GM12892 (cell line): Measurements from ENCODE around the gene AGBL5.

Experiments used
- DNase-seq: peaks from one replicate; pipeline ENCODE4 v3.0.0; 2011; ENCODE audit not compliant: insufficient read length
- FAIRE-seq: peaks from 2 replicates; lab custom pipeline; 2011; peaks lifted over from hg19 to GRCh38; lab: Jason Lieb, UNC
- POLR2A ChIP-seq: IDR thresholded peaks from 2 replicates; pipeline ENCODE4 v1.6.1; 2011; ENCODE audit warnings: low read depth, low read length, control low read depth
- POLR2AphosphoS5 ChIP-seq: IDR thresholded peaks from 2 replicates; pipeline ENCODE4 v1.6.1; 2011; ENCODE audit warnings: low read depth, low read length, control low read depth
- TAF1 ChIP-seq: IDR thresholded peaks from 2 replicates; pipeline ENCODE4 v1.6.1; 2011; ENCODE audit warnings: low read depth, mild to moderate bottlenecking, control low read depth, low read length, borderline replicate concordance

AGBL5 gene

DNA sequence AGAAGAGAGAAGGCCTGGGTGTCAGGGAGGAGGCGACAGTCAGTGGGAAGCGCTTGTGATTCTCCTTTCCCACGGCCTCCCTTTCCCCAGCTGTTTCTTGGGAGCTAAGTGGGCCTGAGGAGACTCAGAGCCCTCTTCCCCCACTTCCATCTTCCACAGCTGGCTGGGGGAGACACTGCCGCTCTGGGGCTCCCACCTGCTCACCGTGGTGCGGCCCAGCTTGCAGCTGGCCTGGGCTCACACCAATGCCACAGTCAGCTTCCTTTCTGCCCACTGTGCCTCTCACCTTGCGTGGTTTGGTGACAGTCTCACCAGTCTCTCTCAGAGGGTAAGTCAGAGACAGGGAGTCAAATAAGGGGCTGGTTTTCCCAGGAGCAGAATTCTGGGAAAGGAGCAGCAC lies 11.6 kb upstream of the AGBL5 start:
- no peak for DNase-seq
- TF ChIP-seq POLR2A = no peak
- no peak for FAIRE-seq

DNA sequence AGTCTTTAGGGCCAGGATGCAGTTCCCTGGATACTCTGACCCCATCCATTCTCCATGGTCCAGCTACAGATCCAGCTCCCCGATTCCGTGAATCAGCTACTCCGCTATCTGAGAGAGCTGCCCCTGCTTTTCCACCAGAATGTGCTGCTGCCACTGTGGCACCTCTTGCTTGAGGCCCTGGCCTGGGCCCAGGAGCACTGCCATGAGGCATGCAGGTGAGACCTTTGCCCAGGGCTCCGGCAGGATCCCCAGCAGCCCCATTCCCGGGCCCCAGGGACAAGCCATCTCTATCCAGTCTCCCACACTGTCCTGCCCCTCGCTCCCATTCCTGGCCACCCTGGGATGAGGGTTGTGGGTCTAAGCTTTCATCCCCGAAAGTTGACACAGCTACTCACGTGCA lies 11.2 kb upstream of the AGBL5 start:
- TF ChIP-seq TAF1 = no peak
- TF ChIP-seq POLR2AphosphoS5 = no peak
- TF ChIP-seq POLR2A = no peak
- DNase-seq (no peak), FAIRE-seq (no peak)

DNA sequence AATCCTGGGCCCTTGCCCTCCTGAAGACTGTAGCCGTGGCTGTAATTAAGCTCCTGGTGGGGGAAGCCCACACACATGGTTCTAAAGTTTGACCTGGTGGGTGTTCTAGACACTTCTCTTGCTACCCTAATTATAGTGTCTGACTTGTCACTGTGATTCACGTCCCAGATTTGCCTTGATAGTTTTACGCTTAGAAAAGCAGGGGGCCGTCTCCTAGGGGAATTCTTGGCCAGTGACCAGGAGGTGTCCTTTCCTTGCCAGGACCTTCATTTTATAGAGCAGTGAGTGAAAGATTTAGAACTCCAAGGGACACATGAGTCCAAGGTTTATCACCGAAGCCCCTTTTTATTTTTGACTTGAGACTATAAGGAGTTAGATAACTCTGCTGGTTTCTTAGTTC lies 9.7 kb upstream of the AGBL5 start:
- DNase-seq = no peak
- FAIRE-seq = no peak
- TF ChIP-seq POLR2A (no peak), POLR2AphosphoS5 (no peak), TAF1 (no peak)

DNA sequence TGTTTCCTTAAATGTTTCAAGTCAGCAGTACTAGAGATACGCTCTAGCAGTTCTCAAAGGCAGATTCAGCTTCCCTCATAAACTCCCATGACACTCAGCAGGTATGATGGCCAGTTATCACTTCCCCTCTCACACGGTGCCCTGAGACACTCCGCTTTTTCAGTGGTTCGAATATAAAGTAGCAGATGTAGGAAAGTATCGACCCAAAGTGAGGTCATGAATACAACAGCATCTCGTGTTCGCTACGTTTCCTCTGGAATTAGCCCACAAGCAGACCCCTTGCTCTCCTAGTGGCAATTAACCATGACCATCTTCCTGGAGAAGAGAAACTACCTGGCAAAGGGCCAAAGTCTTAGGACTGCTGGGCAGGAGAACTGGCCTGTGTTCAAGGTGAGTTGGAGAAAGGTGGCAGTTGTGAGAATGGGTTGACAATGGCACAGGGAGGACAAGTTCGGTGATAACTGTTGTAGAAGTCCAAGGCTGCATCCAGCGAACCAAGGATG lies 9.3 kb upstream of the AGBL5 start:
- no peak for DNase-seq
- TF ChIP-seq POLR2AphosphoS5 (no peak), POLR2A (0 out of 2 replicates have a peak, but pooled peaks have one; percentile 13), TAF1 (no peak)
- peak; percentile 89 for FAIRE-seq

DNA sequence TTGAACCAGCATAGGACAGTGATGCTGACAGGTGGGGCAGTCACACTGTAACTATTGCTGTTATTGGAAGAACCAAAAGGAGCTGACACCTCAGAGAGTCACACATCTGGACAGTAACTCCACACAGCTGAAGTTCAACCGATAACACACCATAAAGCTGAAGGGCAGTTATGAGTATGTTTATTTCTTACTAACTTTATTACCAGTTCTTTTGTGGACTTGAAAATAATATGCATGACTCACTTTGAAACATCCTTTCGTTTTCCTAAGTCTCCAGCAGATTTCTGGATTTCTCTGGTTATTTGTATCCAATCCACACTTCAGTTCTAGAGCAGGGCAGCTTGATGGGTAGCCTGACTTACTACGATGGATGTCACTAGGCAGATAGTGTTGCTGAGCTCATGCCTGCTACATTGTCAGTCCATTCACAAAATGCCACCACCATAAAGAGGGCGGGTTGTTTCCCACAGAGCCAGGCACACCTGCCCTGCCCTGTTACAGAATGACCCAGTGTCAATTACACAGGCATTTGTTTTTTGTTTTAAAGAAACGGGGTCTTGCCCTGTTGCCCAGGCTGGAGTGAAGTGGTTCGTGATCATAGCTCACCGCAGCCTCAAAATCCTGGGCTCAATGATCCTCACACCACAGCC lies 8.4 kb upstream of the AGBL5 start:
- no peak for DNase-seq
- no peak for FAIRE-seq
- TF ChIP-seq POLR2A (no peak), POLR2AphosphoS5 (no peak), TAF1 (no peak)

DNA sequence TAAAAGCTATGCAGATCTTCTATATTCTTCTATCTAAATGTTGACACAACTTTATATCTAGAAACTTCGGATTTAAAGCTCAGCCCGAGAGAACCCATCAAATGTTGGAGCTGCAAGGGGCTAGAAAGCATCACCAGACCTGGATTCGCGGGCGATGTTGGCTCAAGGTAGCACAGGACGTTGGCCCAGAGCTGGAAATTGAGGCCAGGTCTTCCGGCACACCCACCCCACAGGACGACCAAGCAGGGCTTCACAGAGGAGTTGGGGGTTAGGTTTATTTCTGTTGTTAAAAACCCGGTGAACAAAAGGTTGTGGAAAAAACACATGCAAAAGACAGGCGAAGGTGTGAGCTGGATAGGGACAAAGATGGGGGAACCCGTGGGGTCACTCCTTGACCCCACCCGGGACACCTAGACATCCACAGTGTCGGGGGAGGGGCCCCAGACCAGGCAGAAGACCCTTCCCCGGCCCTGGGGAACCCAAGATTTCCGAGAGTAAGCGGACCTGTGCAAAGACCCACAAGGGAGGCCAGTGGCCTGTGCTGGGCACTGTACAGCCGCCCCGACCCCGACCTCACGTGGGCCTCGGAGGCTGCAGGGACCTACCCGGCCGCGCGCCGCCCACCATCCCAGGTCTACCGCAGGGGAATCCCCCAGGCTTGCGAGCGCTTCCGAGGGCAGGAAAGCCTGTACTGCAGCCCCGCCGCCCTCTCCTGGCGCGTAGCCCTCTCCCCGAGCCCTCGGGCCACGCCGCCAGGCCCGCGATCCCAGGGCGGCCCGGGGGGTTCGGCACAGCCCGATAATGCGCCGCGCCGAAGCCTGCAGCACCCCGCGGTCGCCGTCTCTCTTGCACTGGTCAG lies 1.8 kb upstream of the AGBL5 start:
- TF ChIP-seq POLR2A = no peak
- no peak for TF ChIP-seq POLR2AphosphoS5
- TF ChIP-seq TAF1 = no peak
- peak; percentile 17 for FAIRE-seq
- peak; percentile 80 for DNase-seq

DNA sequence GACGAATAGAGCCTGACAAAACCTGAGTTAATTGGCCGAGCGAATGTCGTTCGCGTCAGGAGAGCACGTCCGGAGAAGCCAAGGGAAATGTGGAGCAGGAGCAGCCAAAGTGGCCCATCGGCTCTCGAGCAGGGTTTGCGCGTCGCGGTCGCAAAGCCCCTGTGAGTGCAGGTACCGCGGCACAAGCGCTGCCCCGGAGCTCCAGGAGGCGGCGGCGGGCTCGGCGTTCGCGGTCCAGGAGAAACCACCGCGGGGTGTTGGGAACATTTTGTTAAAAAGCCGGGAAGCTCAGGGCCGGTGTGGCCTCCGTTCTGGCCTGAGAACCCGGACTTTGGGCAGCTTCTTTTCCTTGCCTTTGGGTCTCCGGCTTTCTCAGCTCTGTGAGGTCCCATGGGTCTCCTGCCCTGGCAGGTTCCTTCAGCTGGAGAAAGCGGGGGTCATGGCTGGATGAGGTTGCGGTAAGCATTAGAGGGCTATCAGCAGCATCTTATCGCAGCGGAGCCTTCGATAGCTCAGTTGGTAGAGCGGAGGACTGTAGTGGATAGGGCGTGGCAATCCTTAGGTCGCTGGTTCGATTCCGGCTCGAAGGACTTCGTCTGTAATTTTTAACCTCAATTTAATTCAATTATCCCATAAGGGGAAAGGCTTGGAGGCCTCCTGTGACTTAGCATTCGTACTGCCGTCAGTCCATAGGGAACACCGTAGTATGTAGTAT lies 1.0 kb upstream of the AGBL5 start:
- peak; percentile 83 for DNase-seq
- TF ChIP-seq POLR2A (no peak; the same call in 1 of the 2 replicates), POLR2AphosphoS5 (no peak), TAF1 (no peak)
- peak; percentile 88 for FAIRE-seq

DNA sequence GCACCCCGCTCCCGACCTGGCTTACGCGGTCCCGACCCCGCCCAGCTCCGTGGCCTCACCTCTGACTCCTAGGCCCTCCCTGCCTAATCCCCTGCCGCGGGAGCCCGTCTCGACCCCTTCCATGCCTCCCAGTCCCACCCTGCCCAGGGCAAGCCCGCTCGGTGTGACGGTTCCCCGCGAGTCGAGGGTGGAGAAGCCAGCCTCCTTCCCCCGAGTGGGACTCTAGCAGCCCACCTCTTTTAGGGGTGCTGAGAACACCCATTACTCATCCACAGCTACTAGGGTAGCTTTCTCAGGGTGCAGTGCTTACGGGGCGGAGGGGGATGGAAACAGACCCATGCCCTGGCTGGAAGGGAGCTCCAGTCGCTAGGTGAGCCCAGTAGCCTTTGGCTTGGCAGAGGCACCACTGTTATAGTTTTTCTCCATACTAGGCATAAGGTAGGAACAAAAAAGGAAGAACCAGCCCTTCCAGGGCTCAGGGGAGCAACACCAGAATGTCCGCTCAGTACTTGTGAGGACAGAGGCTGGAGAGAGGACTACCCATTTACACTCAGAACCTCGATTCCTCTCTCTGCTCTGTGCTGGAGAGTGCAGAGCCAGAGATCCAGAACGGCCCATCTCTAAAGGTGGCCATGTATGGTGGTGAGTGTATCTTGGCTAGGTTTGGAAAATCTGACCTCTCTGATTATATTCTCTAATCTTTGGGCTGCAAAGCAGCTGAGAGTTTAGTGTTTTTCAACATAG lies 606 bp downstream of the AGBL5 start:
- FAIRE-seq (no peak), DNase-seq (no peak)
- TF ChIP-seq TAF1 (no peak), POLR2A (no peak), POLR2AphosphoS5 (no peak)

DNA sequence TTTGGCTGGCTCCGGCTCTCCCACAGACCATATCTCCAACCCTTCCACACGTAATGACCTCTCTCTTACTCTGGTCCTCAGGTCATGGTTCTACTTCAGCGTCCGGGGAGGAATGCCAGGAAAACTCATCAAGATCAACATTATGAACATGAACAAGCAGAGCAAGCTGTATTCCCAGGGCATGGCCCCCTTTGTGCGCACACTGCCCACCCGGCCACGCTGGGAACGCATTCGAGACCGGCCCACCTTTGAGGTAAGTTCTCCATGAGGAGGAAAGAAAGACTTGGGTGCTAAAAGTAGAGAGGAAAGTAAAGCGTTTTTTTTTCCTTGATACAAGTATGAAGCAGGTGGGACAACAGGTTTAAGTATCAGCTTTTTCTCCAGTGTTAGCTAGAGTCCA lies 1.9 kb downstream of the AGBL5 start:
- DNase-seq (no peak), FAIRE-seq (no peak)
- TF ChIP-seq TAF1 (no peak), POLR2AphosphoS5 (no peak), POLR2A (no peak)

DNA sequence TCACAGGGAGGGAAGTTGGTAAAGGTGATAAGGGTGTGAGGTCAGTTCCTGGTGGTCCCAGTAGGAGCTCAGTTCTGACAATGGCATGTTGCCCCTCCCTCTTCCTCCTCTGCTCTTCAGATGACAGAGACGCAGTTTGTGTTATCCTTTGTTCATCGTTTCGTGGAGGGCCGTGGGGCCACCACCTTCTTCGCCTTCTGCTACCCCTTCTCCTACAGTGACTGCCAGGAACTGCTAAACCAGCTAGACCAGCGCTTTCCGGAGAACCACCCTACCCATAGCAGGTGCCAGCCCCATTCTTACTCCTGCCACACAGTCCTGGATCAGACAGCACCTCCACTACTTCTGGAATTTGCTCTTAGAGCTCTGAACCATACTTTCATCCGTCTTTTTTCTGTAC lies 2.3 kb downstream of the AGBL5 start:
- no peak for FAIRE-seq
- no peak for TF ChIP-seq POLR2AphosphoS5
- no peak for DNase-seq

DNA sequence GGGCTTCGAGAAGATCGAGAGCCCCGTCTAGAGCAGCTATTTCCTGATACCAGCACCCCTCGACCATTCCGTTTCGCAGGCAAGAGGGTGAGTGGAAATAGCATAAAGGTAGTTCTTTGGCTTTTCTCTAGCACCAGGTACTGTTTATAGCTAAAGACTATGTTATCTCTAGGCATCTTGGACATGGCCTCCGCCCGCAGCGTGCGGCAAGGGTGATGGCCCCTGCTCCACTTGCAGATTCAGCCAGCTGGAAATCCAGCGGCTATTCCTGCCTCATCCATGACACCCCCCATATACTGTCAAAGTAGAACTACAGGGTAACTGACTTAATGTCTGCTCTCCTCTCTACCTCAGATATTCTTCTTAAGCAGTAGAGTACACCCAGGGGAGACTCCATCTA lies 3.3 kb downstream of the AGBL5 start:
- FAIRE-seq = no peak
- TF ChIP-seq POLR2AphosphoS5 (no peak), TAF1 (no peak), POLR2A (no peak)
- no peak for DNase-seq

DNA sequence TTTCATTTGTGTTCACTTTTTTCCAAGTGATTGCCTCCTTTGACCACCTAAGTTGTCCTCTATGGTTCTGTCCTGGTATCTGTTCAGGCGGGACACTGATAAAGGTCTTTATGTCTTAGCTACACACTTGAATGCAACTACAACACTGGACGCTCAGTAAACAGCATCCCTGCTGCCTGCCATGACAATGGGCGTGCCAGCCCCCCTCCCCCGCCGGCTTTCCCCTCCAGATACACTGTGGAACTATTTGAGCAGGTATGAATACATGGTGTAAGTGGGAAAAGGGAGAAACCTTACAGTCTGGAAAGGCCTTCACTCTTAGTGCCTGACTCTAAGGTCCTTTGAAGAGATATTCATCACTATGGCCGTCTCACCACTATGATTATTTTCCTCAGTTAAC lies 5.7 kb downstream of the AGBL5 start:
- FAIRE-seq (no peak), DNase-seq (no peak)
- TF ChIP-seq POLR2AphosphoS5 (no peak), POLR2A (no peak), TAF1 (no peak)
